Activated effector memory CD4-positive, alpha-beta T cell treated with Interleukin-2 at 50 U/mL for 16 hours (primary cell): ENCODE data around the gene SEZ6L.

Experiments used
- DNase-seq: peaks from one replicate; pipeline ENCODE4 v3.0.0-alpha.2; 2020

The SEZ6L gene

DNA sequence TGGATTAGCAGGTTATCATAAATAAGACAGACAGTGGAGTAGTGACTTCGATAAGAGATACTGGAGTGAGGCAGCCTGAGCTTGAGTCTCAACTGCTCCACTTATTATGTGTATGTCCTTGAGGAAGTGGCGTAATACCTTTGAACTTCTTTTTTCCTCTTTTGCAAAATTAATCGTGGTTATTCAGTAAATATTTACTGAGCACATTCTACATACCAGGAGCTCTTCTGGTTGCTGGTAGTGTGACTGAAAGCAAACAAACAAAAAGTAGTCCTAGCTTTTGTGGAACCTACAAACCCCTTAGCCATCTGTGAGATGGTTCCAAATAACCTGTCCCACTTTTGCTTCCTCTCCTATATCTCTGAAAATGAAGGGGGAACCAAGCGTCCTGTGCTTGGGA, 134.2 kb downstream of the SEZ6L start:
- no peak for DNase-seq

GRCh38 chr22:26304730-26305129, 135.5 kb downstream of the SEZ6L start:
- no peak for DNase-seq

GRCh38 chr22:26308467-26308866, 139.2 kb downstream of the SEZ6L start:
- no peak for DNase-seq

- no peak for DNase-seq
Observed at GRCh38 chr22:26310616-26311015, 141.4 kb downstream of the SEZ6L start.

DNA sequence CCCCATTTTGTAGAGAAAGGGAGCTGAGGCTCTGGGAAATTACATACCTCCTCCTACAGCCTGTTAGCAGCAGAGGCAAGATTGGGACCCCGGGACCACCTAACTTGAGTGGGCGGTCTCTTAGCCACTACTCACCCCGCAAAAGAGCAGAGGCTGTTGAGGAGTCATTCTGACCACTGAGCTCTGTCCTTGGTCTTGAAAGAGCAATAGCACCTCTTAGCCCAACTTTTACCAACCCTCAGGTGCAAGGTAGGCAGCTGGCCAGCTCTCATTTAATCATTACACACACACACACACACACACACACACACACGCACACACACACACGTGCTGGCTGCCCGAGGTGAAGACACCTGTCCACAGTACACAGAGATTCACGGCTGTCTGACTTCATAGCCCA, 144.0 kb downstream of the SEZ6L start:
- DNase-seq: no peak

DNA sequence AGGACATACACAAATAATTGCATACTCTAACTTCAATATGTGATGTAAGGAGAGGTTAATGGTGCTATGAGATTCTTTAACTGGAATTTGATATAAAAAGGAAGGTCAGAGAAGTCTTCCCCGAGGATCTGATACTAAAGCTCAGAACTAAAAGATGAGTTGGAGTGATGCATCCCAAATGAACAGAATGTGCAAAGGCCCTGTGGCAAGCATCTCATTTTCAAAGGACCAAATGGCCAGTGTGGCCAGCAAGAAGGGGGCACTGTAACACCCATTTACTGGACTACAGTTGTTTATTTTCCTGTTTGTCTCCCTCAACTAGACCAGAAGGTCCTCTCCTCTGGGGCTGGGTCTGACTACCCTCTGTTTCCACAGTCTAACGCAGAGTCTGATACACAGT, 144.9 kb downstream of the SEZ6L start:
- no peak for DNase-seq

- no peak for DNase-seq
Observed at GRCh38 chr22:26314656-26315055, 145.4 kb downstream of the SEZ6L start.

GRCh38 chr22:26316732-26317285, 147.5 kb downstream of the SEZ6L start:
- DNase-seq: no peak

- no peak for DNase-seq
Observed at GRCh38 chr22:26318975-26319374, 149.7 kb downstream of the SEZ6L start.

DNA sequence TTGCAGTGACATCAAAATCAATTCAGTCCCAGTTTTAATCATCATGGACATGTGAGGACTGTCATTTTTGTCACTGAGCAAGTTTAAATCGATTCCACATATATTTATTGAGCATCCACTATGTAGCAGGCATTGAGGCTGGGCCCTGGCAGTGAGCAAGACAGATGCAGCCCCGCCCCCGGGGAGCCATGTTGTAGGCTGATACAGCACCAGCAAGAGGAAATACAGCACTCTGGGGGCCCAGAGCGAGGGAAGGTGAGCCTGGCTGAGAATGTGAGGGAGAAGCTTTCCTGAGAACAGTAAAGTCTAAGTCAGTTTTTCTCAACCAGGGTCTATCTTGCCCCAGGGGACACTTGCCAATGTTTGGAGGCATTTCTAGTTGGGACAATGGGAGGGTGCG, 151.2 kb downstream of the SEZ6L start:
- DNase-seq: no peak

GRCh38 chr22:26321469-26321913, 152.2 kb downstream of the SEZ6L start:
- no peak for DNase-seq

- DNase-seq: no peak
Observed at GRCh38 chr22:26322179-26322905, 153.1 kb downstream of the SEZ6L start.

GRCh38 chr22:26323013-26323412, 153.8 kb downstream of the SEZ6L start:
- no peak for DNase-seq

GRCh38 chr22:26324150-26324549, 154.9 kb downstream of the SEZ6L start:
- no peak for DNase-seq

GRCh38 chr22:26325641-26326040, 156.4 kb downstream of the SEZ6L start:
- no peak for DNase-seq

- no peak for DNase-seq
Observed at GRCh38 chr22:26326803-26327202, 157.5 kb downstream of the SEZ6L start.

DNA sequence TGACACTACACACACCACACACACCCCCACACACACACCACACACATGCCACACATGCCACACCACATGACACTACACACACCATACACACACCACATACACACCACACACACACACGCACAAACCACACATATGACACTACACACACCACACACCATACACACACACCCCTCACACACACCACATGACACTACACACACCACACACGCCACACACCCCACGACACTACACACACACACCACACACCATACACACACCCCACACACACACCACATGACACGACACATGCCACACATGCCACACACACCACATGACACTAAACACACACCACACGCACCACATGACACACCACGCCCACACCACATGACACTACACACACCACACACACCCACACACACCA, 158.0 kb downstream of the SEZ6L start:
- DNase-seq: no peak

DNA sequence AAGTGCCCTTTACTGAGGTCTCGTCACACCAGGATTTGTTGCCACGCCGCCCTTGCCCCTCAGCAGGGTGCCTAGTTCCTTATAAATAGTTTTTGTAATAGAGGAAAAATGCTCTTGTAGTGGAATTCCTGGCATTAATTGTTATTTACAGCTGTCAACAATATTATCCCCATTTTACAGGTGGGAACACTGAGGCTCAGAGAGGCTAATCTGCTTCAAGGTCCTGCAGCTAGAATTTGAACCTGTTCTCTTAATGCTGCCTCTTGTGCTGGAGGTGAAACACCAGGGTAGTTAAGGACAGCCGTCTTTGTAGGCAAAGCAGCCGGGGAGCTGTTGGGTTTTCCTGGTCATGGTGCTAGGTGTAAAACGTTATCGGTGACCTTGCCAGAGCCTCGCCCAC, 159.0 kb downstream of the SEZ6L start:
- DNase-seq: no peak

DNA sequence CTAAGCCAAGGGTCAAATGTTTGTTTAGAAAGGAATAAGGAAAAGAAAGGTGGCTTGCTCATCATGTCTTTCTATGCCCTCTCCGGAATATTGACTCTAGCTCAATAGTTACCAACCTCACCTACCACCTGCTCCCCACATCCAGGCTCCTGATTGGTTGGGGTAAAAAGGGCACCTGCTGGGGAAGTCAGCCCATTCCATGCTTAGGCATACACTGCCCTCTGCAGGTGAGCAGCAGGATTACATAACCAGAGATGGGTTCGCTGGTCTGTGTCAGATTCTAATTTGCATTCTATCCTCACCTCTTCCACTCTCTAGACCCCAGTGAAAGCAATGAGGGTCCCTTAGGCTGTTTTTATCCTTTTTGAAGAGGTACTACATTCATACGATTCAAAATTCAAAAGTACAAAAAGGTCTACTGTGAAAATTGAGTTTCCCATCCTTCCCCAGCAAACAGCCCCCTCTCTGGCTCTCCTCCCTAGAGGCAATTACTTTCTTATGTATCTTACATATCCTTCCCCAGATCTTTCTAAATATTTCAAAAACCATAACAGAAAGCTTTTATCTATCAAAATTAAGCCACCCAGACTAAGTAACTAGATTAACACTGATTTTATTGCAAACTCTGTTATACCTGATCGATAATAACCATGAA, 161.8 kb downstream of the SEZ6L start:
- DNase-seq: peak; percentile 15

DNA sequence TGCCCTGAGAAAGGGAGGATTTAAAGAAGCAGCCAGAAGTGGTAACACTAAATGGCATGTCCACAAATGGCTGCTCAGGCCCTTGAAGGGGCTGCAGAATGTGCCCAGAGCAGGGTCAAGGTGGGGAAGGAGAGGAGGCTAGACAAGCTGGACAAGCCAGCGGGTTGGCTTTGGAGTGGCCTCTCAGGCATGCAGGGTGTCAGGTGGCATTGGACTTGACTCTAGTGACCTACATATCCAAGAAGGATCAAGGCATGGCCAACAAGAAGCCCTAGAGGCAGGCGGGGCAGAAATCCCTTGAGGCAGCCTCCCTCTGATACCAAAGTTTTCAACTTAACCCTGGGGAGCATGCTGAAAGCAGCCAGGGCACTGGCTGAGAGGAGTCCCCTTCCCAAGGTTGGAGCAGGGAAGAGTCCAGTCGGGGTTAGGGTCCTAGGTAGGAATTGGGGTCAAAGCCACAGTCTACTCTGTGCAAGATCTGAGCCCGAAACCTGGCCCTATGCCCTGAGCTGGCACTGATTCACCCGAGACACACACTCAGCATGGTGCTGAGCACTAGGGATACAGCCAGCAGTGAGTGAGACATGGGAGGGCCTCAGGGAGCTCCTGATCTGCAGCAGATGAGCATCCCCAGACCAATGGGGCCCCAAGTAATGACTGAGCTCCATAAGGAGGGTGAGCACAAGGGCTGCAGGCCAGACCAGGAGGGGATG, 164.0 kb downstream of the SEZ6L start:
- no peak for DNase-seq

GRCh38 chr22:26334232-26334631, 165.0 kb downstream of the SEZ6L start:
- no peak for DNase-seq

DNA sequence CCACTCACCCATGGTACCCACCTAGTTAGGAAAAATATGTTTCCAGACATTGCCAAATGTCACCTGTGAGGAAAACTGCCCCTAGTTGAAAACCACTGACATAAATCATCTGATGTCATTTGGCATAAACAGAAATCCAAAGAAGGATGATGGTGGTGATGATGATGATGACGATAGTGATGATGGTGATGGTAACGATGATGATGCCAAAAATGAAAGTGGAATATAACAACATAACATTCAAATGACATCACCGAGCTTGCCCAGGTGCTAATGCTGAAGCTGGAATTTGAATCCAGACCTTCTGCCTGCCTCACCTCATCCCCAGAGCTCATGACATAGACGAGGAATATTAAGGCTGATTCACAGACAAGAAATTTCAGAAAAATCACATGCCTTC, 167.5 kb downstream of the SEZ6L start:
- no peak for DNase-seq

DNA sequence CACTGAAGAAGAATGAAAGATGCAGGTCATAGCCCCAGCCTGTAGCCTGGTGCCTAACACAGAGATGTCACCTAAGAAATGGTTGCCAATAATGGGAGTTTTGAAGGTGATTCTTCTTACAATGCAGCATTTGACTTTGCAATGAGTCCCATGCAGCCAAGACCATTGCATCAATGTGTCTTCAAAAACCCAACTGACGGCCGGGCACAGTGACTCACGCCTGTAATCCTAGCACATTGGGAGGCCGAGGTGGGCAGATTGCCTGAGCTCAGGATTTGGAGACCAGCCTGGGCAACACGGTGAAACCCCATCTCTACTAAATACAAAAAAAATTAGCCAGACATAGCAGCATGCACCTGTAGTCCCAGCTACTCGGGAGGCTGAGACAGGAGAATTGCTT, 170.5 kb downstream of the SEZ6L start:
- no peak for DNase-seq
